OCI-LY3 (cell line): ENCODE data around the gene TMEM106A.

Source experiments
- H2AFZ ChIP-seq: fragments of 200-600, 300-600 bp; shearing (Covaris generic); 2 replicates; pipeline ENCODE4 v1.6.0; 2014; ENCODE audit warnings: antibody characterized with exemption, low read depth, low read length
- H3K27ac ChIP-seq: fragments of 200-600, 300-600 bp; sonication (generic); 2 replicates; pipeline ENCODE4 v1.5.1; 2014; ENCODE audit warnings: mild to moderate bottlenecking, low read length, moderate library complexity, mixed read lengths
- H3K27me3 ChIP-seq: fragments of 200-600, 300-600 bp; sonication (generic); 2 replicates; pipeline ENCODE4 v1.6.1; 2014; ENCODE audit warnings: low read depth, low read length, mixed read lengths
- H3K36me3 ChIP-seq: fragments of 200-600, 300-600 bp; sonication (generic); replicated peaks from 2 replicates; pipeline ENCODE3; 2014; ENCODE audit warnings: low read depth, low read length, mixed read lengths
- H3K4me1 ChIP-seq: fragments of 300-600, 200-600 bp; sonication (generic); 2 replicates; pipeline ENCODE4 v1.6.1; 2014; ENCODE audit warnings: low read length, mixed read lengths
- H3K4me2 ChIP-seq: fragments of 200-600, 300-600 bp; sonication (generic); 2 replicates; pipeline ENCODE4 v1.6.1; 2014; ENCODE audit warnings: low read length, mixed read lengths
- H3K4me3 ChIP-seq: fragments of 300-600, 200-600 bp; sonication (generic); 2 replicates; pipeline ENCODE4 v1.5.1; 2014; ENCODE audit warnings: antibody characterized with exemption, mild to moderate bottlenecking, low read length, moderate library complexity
- H3K79me2 ChIP-seq: fragments of 300-600, 200-600 bp; shearing (Covaris generic); 2 replicates; pipeline ENCODE4 v1.6.1; 2014; ENCODE audit warnings: mild to moderate bottlenecking, low read length, mixed read lengths
- H3K9ac ChIP-seq: fragments of 300-600, 200-600 bp; shearing (Covaris generic); 2 replicates; pipeline ENCODE4 v1.6.0; 2014; ENCODE audit warnings: mild to moderate bottlenecking, low read length, moderate library complexity
- H3K9me3 ChIP-seq: fragments of 200-600, 300-600 bp; shearing (Covaris generic); 2 replicates; pipeline ENCODE4 v1.6.1; 2014; ENCODE audit warnings: low read length, mixed read lengths; ENCODE audit not compliant: insufficient read depth
- H4K20me1 ChIP-seq: fragments of 200-600, 300-600 bp; sonication (generic); 2 replicates; pipeline ENCODE4 v1.6.1; 2016; ENCODE audit warnings: low read length, mixed read lengths; ENCODE audit not compliant: insufficient read depth
- CTCF ChIP-seq: fragments of 200-600, 300-600 bp; sonication (generic); IDR thresholded peaks from 2 replicates; pipeline ENCODE4 v1.5.1; 2014; ENCODE audit warnings: antibody characterized with exemption, low read length, low read depth
- EZH2phosphoT487 ChIP-seq: fragments of 200-600 bp; shearing (Covaris generic); IDR thresholded peaks from 2 replicates; pipeline ENCODE4 v1.6.1; 2018; ENCODE audit warnings: antibody characterized with exemption, mixed run types, low read depth

Gene TMEM106A

GRCh38 chr17:43216762-43217613 lies 5.3 kb downstream of the TMEM106A start:
- no peak overlapping the region for H3K9ac ChIP-seq
- H3K4me1 ChIP-seq, result peaks cover 11% of the 10 kb centered on the region

GRCh38 chr17:43217614-43218087 lies 6.0 kb downstream of the TMEM106A start:
- TF ChIP-seq CTCF, result no peak
- TF ChIP-seq EZH2phosphoT487, result no peak
- Histone ChIP-seq H3K9me3 (no peaks in the 10 kb centered on the region), H4K20me1 (no peaks in the 10 kb centered on the region), H3K9ac (no peak overlapping the region), H2AFZ (no peak overlapping the region), H3K4me2 (no peak overlapping the region), H3K36me3 (peaks cover 24% of the 10 kb centered on the region), H3K27me3 (no peaks in the 10 kb centered on the region), H3K4me3 (no peak overlapping the region), H3K79me2 (0 out of 2 replicates have a peak, but pooled peaks cover 5% of the 10 kb centered on the region), H3K27ac (no peak overlapping the region), H3K4me1 (peaks cover 8% of the 10 kb centered on the region)

More at GRCh38 chr17:43216762-43217613, 5.3 kb downstream of the TMEM106A start:
- H3K4me3 ChIP-seq, result no peak overlapping the region
- no peaks in the 10 kb centered on the region for H4K20me1 ChIP-seq
- peaks cover 10% of the 10 kb centered on the region; the same call in 1 of the 2 replicates for H3K79me2 ChIP-seq
- TF ChIP-seq EZH2phosphoT487, result no peak
- no peak for TF ChIP-seq CTCF
- no peak overlapping the region for H3K4me2 ChIP-seq
- no peak overlapping the region for H2AFZ ChIP-seq
- no peaks in the 10 kb centered on the region for H3K27me3 ChIP-seq
- no peak overlapping the region for H3K27ac ChIP-seq
- no peaks in the 10 kb centered on the region for H3K9me3 ChIP-seq
- peaks cover 24% of the 10 kb centered on the region for H3K36me3 ChIP-seq

GRCh38 chr17:43219001-43219400 lies 7.3 kb downstream of the TMEM106A start:
- Histone ChIP-seq H3K4me1 (no peaks in the 10 kb centered on the region), H3K27ac (no peak overlapping the region), H3K9me3 (no peaks in the 10 kb centered on the region), H4K20me1 (no peaks in the 10 kb centered on the region), H3K27me3 (no peaks in the 10 kb centered on the region), H3K36me3 (peaks cover 17% of the 10 kb centered on the region), H3K9ac (no peak overlapping the region), H3K4me2 (no peak overlapping the region), H2AFZ (no peak overlapping the region), H3K79me2 (no peaks in the 10 kb centered on the region), H3K4me3 (no peak overlapping the region)
- TF ChIP-seq CTCF (no peak), EZH2phosphoT487 (no peak)

- H3K27ac ChIP-seq, result no peak overlapping the region
- TF ChIP-seq EZH2phosphoT487 (no peak), CTCF (no peak)
- H3K36me3 ChIP-seq, result peaks cover 14% of the 10 kb centered on the region
- H3K4me1 ChIP-seq, result no peaks in the 10 kb centered on the region
- H3K27me3 ChIP-seq, result no peaks in the 10 kb centered on the region
- no peaks in the 10 kb centered on the region for H3K9me3 ChIP-seq
- no peak overlapping the region for H2AFZ ChIP-seq
- no peak overlapping the region for H3K4me2 ChIP-seq
- no peaks in the 10 kb centered on the region for H3K79me2 ChIP-seq
- H4K20me1 ChIP-seq, result no peaks in the 10 kb centered on the region
- H3K9ac ChIP-seq, result no peak overlapping the region
- no peak overlapping the region for H3K4me3 ChIP-seq
Measured at GRCh38 chr17:43219746-43220380, 8.2 kb downstream of the TMEM106A start.
